Measurements from ENCODE around the gene AGFG2. TPM values are rescaled to one million over a fixed set of nuclear protein-coding genes. Genes with fewer than 3 reads are reported as not detected.

The AGFG2 gene
- total and polyA plus RNA-seq, 4 donors: 37.2 to 48.8 (median 42.3) TPM

- Histone ChIP-seq H3K9ac (ENCODE audit: low read depth in 1 of 2, low read length in 2 of 2) (peak overlapping the region; percentile 43), H3K4me1 (ENCODE audit: control insufficient read depth in 4 of 4, insufficient read depth in 4 of 4, low read length in 3 of 4) (peaks cover 8 to 37% (median 21%) of the 10 kb centered on the region in 4 donors), H3K27ac (ENCODE audit: low read depth in 1 of 2, low read length in 2 of 2) (peak overlapping the region; percentile 67 to 72), H3K36me3 (ENCODE audit: control insufficient read depth in 4 of 4, insufficient read depth in 3 of 4, low read depth in 1 of 4, low read length in 3 of 4) (no peaks in the 10 kb centered on the region), H3K4me3 (ENCODE audit: low read depth in 1 of 3, low read length in 3 of 3) (peak overlapping the region; percentile 0 to 74 (median 64)), H3K9me3 (ENCODE audit: control insufficient read depth in 4 of 4, low read length in 3 of 4) (no peaks in the 10 kb centered on the region), H3K27me3 (ENCODE audit: control insufficient read depth in 4 of 4, insufficient read depth in 4 of 4, low read length in 3 of 4) (no peaks in the 10 kb centered on the region)
- WGBS: 6% methylated on average over 70 of the region's 70 CpGs
- DNase-seq (ENCODE audit: low spot score): peak; percentile 74
- TF ChIP-seq FOXA1 (IDR thresholded peaks at IDR 0.05): no peak
- TF ChIP-seq TAF1 (conservative IDR thresholded peaks at IDR 0.05): no peak
- TF ChIP-seq SP1 (IDR thresholded peaks at IDR 0.05): no peak
- no peak for TF ChIP-seq GABPA (IDR thresholded peaks at IDR 0.05 in 1 of 2, conservative IDR thresholded peaks at IDR 0.05 in 1 of 2)
- TF ChIP-seq HNF4A (conservative IDR thresholded peaks at IDR 0.05): no peak
- TF ChIP-seq JUND (IDR thresholded peaks at IDR 0.05): no peak
- TF ChIP-seq, protein P1, sequence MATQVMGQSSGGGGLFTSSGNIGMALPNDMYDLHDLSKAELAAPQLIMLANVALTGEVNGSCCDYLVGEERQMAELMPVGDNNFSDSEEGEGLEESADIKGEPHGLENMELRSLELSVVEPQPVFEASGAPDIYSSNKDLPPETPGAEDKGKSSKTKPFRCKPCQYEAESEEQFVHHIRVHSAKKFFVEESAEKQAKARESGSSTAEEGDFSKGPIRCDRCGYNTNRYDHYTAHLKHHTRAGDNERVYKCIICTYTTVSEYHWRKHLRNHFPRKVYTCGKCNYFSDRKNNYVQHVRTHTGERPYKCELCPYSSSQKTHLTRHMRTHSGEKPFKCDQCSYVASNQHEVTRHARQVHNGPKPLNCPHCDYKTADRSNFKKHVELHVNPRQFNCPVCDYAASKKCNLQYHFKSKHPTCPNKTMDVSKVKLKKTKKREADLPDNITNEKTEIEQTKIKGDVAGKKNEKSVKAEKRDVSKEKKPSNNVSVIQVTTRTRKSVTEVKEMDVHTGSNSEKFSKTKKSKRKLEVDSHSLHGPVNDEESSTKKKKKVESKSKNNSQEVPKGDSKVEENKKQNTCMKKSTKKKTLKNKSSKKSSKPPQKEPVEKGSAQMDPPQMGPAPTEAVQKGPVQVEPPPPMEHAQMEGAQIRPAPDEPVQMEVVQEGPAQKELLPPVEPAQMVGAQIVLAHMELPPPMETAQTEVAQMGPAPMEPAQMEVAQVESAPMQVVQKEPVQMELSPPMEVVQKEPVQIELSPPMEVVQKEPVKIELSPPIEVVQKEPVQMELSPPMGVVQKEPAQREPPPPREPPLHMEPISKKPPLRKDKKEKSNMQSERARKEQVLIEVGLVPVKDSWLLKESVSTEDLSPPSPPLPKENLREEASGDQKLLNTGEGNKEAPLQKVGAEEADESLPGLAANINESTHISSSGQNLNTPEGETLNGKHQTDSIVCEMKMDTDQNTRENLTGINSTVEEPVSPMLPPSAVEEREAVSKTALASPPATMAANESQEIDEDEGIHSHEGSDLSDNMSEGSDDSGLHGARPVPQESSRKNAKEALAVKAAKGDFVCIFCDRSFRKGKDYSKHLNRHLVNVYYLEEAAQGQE (IDR thresholded peaks at IDR 0.05): no peak
- no peak for TF ChIP-seq FOXA2 (IDR thresholded peaks at IDR 0.05)
- TF ChIP-seq NR2F2 (IDR thresholded peaks at IDR 0.05): no peak
- no peak for TF ChIP-seq YY1 (IDR thresholded peaks at IDR 0.05)
- TF ChIP-seq, protein P2, sequence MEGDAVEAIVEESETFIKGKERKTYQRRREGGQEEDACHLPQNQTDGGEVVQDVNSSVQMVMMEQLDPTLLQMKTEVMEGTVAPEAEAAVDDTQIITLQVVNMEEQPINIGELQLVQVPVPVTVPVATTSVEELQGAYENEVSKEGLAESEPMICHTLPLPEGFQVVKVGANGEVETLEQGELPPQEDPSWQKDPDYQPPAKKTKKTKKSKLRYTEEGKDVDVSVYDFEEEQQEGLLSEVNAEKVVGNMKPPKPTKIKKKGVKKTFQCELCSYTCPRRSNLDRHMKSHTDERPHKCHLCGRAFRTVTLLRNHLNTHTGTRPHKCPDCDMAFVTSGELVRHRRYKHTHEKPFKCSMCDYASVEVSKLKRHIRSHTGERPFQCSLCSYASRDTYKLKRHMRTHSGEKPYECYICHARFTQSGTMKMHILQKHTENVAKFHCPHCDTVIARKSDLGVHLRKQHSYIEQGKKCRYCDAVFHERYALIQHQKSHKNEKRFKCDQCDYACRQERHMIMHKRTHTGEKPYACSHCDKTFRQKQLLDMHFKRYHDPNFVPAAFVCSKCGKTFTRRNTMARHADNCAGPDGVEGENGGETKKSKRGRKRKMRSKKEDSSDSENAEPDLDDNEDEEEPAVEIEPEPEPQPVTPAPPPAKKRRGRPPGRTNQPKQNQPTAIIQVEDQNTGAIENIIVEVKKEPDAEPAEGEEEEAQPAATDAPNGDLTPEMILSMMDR (IDR thresholded peaks at IDR 0.05; ENCODE audit: low read depth, low read length, missing input control): peak; percentile 3
- TF ChIP-seq ZBTB33 (IDR thresholded peaks at IDR 0.05): no peak
- peak in 1 of 2 donors; percentile 24 for TF ChIP-seq RXRA (IDR thresholded peaks at IDR 0.05)
- TF ChIP-seq EGR1 (IDR thresholded peaks at IDR 0.05; ENCODE audit: low read depth in 2 of 2): no peak
- TF ChIP-seq, protein P3, sequence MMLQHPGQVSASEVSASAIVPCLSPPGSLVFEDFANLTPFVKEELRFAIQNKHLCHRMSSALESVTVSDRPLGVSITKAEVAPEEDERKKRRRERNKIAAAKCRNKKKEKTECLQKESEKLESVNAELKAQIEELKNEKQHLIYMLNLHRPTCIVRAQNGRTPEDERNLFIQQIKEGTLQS (IDR thresholded peaks at IDR 0.05): no peak
- TF ChIP-seq, protein P4, sequence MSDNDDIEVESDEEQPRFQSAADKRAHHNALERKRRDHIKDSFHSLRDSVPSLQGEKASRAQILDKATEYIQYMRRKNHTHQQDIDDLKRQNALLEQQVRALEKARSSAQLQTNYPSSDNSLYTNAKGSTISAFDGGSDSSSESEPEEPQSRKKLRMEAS (IDR thresholded peaks at IDR 0.05): no peak
- TF ChIP-seq RAD21 (IDR thresholded peaks at IDR 0.05): peak; percentile 25 to 36
- no peak for TF ChIP-seq HNF4G (IDR thresholded peaks at IDR 0.05)
Measured at GRCh38 chr7:100604028-100604975, 65.3 kb downstream of the AGFG2 start.

Data from liver (tissue), 9 donors.